ENCODE measurements around the gene ARFRP1. TPM values are rescaled to one million over a fixed set of nuclear protein-coding genes. Genes with fewer than 3 reads are reported as not detected.
A peak's percentile ranks its signal among the peaks of the same experiment; 100 is the strongest.

Gene ARFRP1
- total RNA-seq, 1 experiment from 2014 or later, result 65.4 TPM

DNA sequence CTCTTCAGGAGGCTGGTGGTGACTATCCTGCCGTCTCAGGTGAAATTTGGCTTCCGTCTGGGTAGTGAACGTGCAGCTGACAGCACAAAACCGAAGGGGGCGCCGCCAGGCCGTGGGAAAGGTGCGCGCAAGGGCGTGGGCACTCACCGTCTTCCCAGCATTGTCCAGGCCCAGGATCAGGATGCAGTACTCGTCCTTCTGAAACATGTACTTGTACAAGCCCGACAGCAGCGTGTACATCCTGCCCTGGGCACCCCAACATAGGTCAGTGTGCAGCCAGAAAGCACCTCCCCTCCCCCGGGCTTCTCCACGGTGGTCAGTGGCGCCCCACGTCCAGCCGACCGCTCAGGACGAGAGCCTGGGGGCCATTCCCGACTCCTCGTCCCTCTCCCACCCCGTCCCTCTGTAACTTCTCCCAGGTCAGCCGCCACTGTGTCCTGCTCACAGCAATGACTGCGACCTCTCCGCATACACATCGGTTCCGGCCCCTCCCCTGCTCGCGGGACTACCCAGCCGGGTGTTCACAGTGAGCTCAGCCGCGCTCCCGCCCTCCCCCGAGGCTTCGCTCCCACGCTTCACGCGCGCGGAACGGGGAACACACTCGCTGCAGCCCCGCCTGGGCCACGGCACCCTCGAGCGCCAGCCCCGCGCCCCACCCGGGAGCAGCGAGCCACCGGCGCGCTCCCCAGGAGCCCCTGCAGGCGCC, 771 bp downstream of the ARFRP1 start:
- peak overlapping the region; percentile 61 for H3K27ac Mint-ChIP-seq (ENCODE audit: low read depth, unreplicated experiment)
- no peaks in the 10 kb centered on the region for H3K27me3 Mint-ChIP-seq (ENCODE audit: insufficient read depth, unreplicated experiment)
- H3K36me3 Mint-ChIP-seq (ENCODE audit: insufficient read depth, unreplicated experiment), result peaks cover 64% of the 10 kb centered on the region
- TSS peak; percentile 44 for BruUV-seq (replicated peaks)
- H3K4me3 Mint-ChIP-seq (ENCODE audit: unreplicated experiment), result peak overlapping the region; percentile 86
- TF ChIP-seq, protein P1, sequence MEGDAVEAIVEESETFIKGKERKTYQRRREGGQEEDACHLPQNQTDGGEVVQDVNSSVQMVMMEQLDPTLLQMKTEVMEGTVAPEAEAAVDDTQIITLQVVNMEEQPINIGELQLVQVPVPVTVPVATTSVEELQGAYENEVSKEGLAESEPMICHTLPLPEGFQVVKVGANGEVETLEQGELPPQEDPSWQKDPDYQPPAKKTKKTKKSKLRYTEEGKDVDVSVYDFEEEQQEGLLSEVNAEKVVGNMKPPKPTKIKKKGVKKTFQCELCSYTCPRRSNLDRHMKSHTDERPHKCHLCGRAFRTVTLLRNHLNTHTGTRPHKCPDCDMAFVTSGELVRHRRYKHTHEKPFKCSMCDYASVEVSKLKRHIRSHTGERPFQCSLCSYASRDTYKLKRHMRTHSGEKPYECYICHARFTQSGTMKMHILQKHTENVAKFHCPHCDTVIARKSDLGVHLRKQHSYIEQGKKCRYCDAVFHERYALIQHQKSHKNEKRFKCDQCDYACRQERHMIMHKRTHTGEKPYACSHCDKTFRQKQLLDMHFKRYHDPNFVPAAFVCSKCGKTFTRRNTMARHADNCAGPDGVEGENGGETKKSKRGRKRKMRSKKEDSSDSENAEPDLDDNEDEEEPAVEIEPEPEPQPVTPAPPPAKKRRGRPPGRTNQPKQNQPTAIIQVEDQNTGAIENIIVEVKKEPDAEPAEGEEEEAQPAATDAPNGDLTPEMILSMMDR (IDR thresholded peaks at IDR 0.05; ENCODE audit: unreplicated experiment), result peak; percentile 45
- peaks cover 10% of the 10 kb centered on the region for H3K4me1 Mint-ChIP-seq (ENCODE audit: insufficient read depth, unreplicated experiment)
- intact Hi-C loops (cut with micrococcal nuclease), result loop anchor here (1.0 to 5.0 kb wide), 4 partner anchors 158 to 265 kb away; partner anchors contain the start of genes TPD52L2 and UCKL1
- ChIA-PET POLR2A (interaction anchor here (0.6 to 4.2 kb wide), 34 partner anchors 10 to 355 kb away, joined by 3 to 79 read pairs (median 5); partner anchors contain the start of genes GMEB2, LIME1, PRPF6 and PTK6), CTCF (interaction anchor here (0.6 to 2.7 kb wide), 10 partner anchors 9 to 266 kb away, joined by 3 to 9 read pairs (median 4); partner anchors contain the start of genes GMEB2, LIME1 and TPD52L2)
- DNase-seq (ENCODE audit: unreplicated experiment), result peak; percentile 58
- peaks cover 1% of the 10 kb centered on the region for H3K9me3 Mint-ChIP-seq (ENCODE audit: unreplicated experiment)

DNA sequence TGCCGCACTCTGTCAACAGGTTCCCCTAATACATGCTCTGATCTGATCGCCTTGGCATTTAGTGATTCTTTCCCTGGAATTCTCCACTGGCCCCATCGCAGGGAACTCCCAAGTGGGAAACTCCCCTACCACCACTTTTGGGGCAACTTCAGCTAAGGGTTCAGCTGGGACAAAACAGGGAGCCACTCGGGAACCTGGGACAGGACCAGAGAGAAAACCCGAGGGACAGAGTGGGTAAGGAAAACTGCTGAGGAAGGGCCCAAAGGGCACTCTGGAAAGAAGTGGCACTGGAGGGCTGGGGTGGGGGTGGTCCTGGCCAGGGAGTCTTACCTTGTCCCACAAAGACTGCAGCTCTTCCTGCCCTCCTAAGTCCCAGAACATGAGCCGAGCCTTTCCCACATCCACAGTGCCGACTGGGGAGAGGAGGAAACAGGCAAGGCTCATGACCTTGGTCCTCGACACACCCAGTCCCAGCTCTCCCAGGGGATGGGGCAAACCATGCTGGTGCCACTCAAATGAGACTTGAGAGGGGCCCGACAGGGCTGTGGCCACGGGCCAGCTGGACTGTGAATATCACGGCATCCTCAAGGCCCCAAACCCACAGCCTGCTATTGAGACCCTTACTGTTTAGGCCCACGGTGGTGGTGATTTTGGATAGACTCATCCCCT, 1.6 kb downstream of the ARFRP1 start:
- H3K36me3 Mint-ChIP-seq (ENCODE audit: insufficient read depth, unreplicated experiment), result peaks cover 57% of the 10 kb centered on the region
- H3K9me3 Mint-ChIP-seq (ENCODE audit: unreplicated experiment), result no peaks in the 10 kb centered on the region
- intact Hi-C loops (cut with micrococcal nuclease), result loop anchor here (2.0 to 5.0 kb wide), 3 partner anchors 167 to 266 kb away; partner anchors contain the start of gene UCKL1
- DNase-seq (ENCODE audit: unreplicated experiment), result no peak
- ChIA-PET POLR2A (interaction anchor here (0.6 to 4.2 kb wide), 11 partner anchors 9 to 250 kb away, joined by 3 to 79 read pairs (median 21); partner anchors contain the start of genes GMEB2, RTEL1, SLC2A4RG and TNFRSF6B), CTCF (interaction anchor here (0.6 to 2.7 kb wide), 8 partner anchors 8 to 267 kb away, joined by 3 to 9 read pairs (median 4); partner anchors contain the start of genes TNFRSF6B and TPD52L2)
- TF ChIP-seq, protein P1 (IDR thresholded peaks at IDR 0.05; ENCODE audit: unreplicated experiment), result no peak
- peaks cover 10% of the 10 kb centered on the region for H3K4me1 Mint-ChIP-seq (ENCODE audit: insufficient read depth, unreplicated experiment)
- peak overlapping the region; percentile 86 for H3K4me3 Mint-ChIP-seq (ENCODE audit: unreplicated experiment)
- no TSS peak for BruUV-seq (replicated peaks)
- peak overlapping the region; percentile 61 for H3K27ac Mint-ChIP-seq (ENCODE audit: low read depth, unreplicated experiment)
- no peaks in the 10 kb centered on the region for H3K27me3 Mint-ChIP-seq (ENCODE audit: insufficient read depth, unreplicated experiment)

DNA sequence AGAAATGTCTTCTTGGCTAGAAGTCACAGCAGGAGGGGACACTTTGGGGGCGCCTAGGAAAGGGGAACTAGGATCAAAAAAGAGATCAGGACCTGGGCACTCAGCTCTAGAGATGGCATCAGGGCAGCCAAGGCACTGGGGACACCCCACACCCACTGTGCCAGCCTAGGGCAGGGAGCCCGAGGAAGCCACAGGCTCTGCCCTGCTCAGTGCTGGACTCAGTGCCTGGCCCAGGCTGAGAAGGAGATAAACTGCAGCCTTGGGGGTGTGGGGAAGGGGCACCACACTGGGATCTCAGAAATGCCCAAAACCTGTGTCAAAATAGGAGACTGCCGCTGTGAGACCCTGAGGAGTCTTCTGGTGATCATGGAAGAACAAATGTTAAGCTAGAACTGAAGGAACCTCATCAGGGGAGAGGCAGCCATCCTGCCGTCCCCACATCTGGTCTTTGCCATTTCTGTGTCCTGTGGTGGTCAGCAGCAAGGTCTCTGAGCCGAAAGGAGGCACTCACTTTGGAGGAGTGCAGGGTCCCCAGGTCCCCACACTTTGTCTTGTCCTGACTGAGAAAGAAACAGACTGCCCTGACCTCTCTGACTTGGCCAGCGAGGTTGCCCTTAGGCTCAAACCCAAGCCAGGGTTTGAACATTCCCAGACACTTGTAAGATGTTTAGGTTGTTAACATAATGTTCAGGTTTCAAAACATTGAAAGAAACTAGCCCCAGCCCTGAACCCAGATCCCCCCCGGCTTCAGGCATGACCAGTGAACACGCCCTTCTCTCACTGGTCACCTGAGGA, 2.3 kb downstream of the ARFRP1 start:
- Mint-ChIP-seq H3K4me3 (ENCODE audit: unreplicated experiment) (peak overlapping the region; percentile 86), H3K4me1 (ENCODE audit: insufficient read depth, unreplicated experiment) (peaks cover 10% of the 10 kb centered on the region), H3K36me3 (ENCODE audit: insufficient read depth, unreplicated experiment) (peaks cover 53% of the 10 kb centered on the region), H3K27ac (ENCODE audit: low read depth, unreplicated experiment) (peak overlapping the region; percentile 61), H3K9me3 (ENCODE audit: unreplicated experiment) (no peaks in the 10 kb centered on the region), H3K27me3 (ENCODE audit: insufficient read depth, unreplicated experiment) (no peaks in the 10 kb centered on the region)
- POLR2A ChIA-PET, result interaction anchor here (0.6 to 4.2 kb wide), 8 partner anchors 8 to 251 kb away, joined by 3 to 79 read pairs (median 12); partner anchors contain the start of genes GMEB2, SLC2A4RG, TNFRSF6B and UCKL1
- no peak for DNase-seq (ENCODE audit: unreplicated experiment)
- intact Hi-C loops (cut with micrococcal nuclease), result loop anchor here (2.0 to 5.0 kb wide), 3 partner anchors 167 to 267 kb away; partner anchors contain the start of gene UCKL1
- no TSS peak for BruUV-seq (replicated peaks)
- TF ChIP-seq, protein P1 (IDR thresholded peaks at IDR 0.05; ENCODE audit: unreplicated experiment), result no peak
- CTCF ChIA-PET, result interaction anchor here (0.9 to 2.5 kb wide), 3 partner anchors 7 to 268 kb away, joined by 3 to 7 read pairs (median 5); no protein-coding TSS in a partner anchor

Measured in MCF 10A (cell line).